ENCODE measurements around the gene CA6. TPM values are rescaled to one million over a fixed set of nuclear protein-coding genes. Genes with fewer than 3 reads are reported as not detected.

Gene CA6
- total RNA-seq, 1 donor from 2014 or later, result not detected

DNA sequence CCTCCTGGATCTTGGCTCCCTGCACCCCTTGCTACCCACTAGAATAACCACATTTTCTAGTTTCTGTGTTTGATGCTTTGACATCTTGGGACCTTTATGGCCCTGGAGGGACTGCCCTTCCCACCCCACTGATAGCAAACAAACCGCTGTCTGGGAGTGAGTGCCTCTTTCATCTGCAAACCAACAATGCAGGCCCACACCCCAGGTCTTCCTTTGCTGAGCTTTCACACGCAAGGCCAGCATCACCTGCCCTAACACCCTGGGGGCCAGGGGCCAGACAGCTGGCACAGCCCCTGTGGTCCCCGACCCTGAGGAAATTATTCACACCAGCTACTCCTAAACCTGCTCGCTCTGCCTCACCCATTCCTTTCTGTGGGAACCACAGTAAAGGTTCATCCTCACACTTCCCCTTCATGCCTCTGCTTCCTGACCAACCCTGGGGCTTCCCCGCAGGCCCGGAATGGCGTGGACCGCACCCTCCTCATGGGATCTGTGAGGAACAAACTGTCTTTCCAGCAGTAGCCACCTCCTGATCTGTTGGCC lies 65.2 kb downstream of the CA6 start:
- Histone ChIP-seq H3K27ac (no peak overlapping the region), H3K9me3 (no peaks in the 10 kb centered on the region), H3K4me1 (no peaks in the 10 kb centered on the region), H3K36me3 (no peaks in the 10 kb centered on the region), H3K27me3 (no peaks in the 10 kb centered on the region), H3K4me3 (no peak overlapping the region)
- TF ChIP-seq POLR2AphosphoS5 (IDR thresholded peaks at IDR 0.05; ENCODE audit: insufficient read depth in 1 of 2, low read depth in 1 of 2), result peak; percentile 44 to 61
- no peak for TF ChIP-seq CTCF (IDR thresholded peaks at IDR 0.05)
- intact Hi-C loops (cut with DNase I), result no loop called here
- DNase-seq (ENCODE audit: extremely low spot score in 2 of 2), result no peak

- no peak for DNase-seq (ENCODE audit: extremely low spot score in 2 of 2)
- intact Hi-C loops (cut with DNase I), result no loop called here
Observed at GRCh38 chr1:9013819-9014218, 68.2 kb downstream of the CA6 start.

GRCh38 chr1:9014475-9015375 lies 69.1 kb downstream of the CA6 start:
- DNase-seq (ENCODE audit: extremely low spot score in 2 of 2), result no peak
- Histone ChIP-seq H3K27me3 (no peaks in the 10 kb centered on the region), H3K36me3 (no peaks in the 10 kb centered on the region), H3K27ac (no peak overlapping the region), H3K9me3 (no peaks in the 10 kb centered on the region), H3K4me1 (no peaks in the 10 kb centered on the region), H3K4me3 (no peak overlapping the region)
- intact Hi-C loops (cut with DNase I), result no loop called here
- TF ChIP-seq CTCF (IDR thresholded peaks at IDR 0.05), result no peak

More at GRCh38 chr1:9013819-9014218, 68.2 kb downstream of the CA6 start:
- Histone ChIP-seq H3K9me3 (no peaks in the 10 kb centered on the region), H3K4me1 (no peaks in the 10 kb centered on the region), H3K27ac (no peak overlapping the region), H3K4me3 (no peak overlapping the region), H3K36me3 (no peaks in the 10 kb centered on the region), H3K27me3 (no peaks in the 10 kb centered on the region)
- TF ChIP-seq POLR2A (IDR thresholded peaks at IDR 0.05) (no peak), CTCF (IDR thresholded peaks at IDR 0.05) (no peak), POLR2AphosphoS5 (IDR thresholded peaks at IDR 0.05; ENCODE audit: insufficient read depth in 1 of 2, low read depth in 1 of 2) (no peak)

GRCh38 chr1:9016455-9016854 lies 70.8 kb downstream of the CA6 start:
- TF ChIP-seq POLR2AphosphoS5 (IDR thresholded peaks at IDR 0.05; ENCODE audit: insufficient read depth in 1 of 2, low read depth in 1 of 2) (no peak), CTCF (IDR thresholded peaks at IDR 0.05) (no peak), POLR2A (IDR thresholded peaks at IDR 0.05) (no peak)

GRCh38 chr1:9018333-9018732 lies 72.7 kb downstream of the CA6 start:
- Histone ChIP-seq H3K36me3 (no peaks in the 10 kb centered on the region), H3K27me3 (no peaks in the 10 kb centered on the region), H3K9me3 (no peaks in the 10 kb centered on the region), H3K27ac (no peak overlapping the region), H3K4me3 (no peak overlapping the region), H3K4me1 (no peaks in the 10 kb centered on the region)
- no peak for TF ChIP-seq POLR2A (IDR thresholded peaks at IDR 0.05)
- no peak for TF ChIP-seq POLR2AphosphoS5 (IDR thresholded peaks at IDR 0.05; ENCODE audit: insufficient read depth in 1 of 2, low read depth in 1 of 2)
- no peak for TF ChIP-seq CTCF (IDR thresholded peaks at IDR 0.05)
- intact Hi-C loops (cut with DNase I), result loop anchor here (2.0 kb wide), 1 partner anchor 52 kb away; no protein-coding TSS in a partner anchor
- DNase-seq (ENCODE audit: extremely low spot score in 2 of 2), result no peak

More at GRCh38 chr1:9016455-9016854, 70.8 kb downstream of the CA6 start:
- Histone ChIP-seq H3K36me3 (no peaks in the 10 kb centered on the region), H3K4me3 (no peak overlapping the region), H3K27ac (no peak overlapping the region), H3K4me1 (no peaks in the 10 kb centered on the region), H3K9me3 (no peaks in the 10 kb centered on the region), H3K27me3 (no peaks in the 10 kb centered on the region)
- intact Hi-C loops (cut with DNase I), result no loop called here
- DNase-seq (ENCODE audit: extremely low spot score in 2 of 2), result no peak
